Neural crest cell (in vitro differentiated cells): ENCODE measurements around the gene NFAM1. TPM values are rescaled to one million over a fixed set of nuclear protein-coding genes. Genes with fewer than 3 reads are reported as not detected.
A peak's percentile ranks its signal among the peaks of the same experiment; 100 is the strongest.

Source experiments
- DNase-seq: peaks from one replicate; pipeline ENCODE4 v3.0.0; 2021; ENCODE audit warnings: low read depth, mixed read lengths, low spot score
- H3K27ac Mint-ChIP-seq: one replicate; pipeline ENCODE4 v1.8.0; 2021; ENCODE audit warnings: mild to moderate bottlenecking, mixed read lengths; ENCODE audit not compliant: unreplicated experiment
- H3K27me3 Mint-ChIP-seq: 2 replicates; pipeline ENCODE4 v1.8.0; 2021; ENCODE audit warnings: low read depth, mild to moderate bottlenecking, mixed read lengths
- H3K36me3 Mint-ChIP-seq: 2 replicates; pipeline ENCODE4 v1.8.0; 2021; ENCODE audit warnings: low read depth, mild to moderate bottlenecking, mixed read lengths
- H3K4me1 Mint-ChIP-seq: 2 replicates; pipeline ENCODE4 v1.8.0; 2021; ENCODE audit warnings: mixed read lengths
- H3K4me3 Mint-ChIP-seq: one replicate; pipeline ENCODE4 v1.8.0; 2021; ENCODE audit warnings: mild to moderate bottlenecking, mixed read lengths
- H3K9me3 Mint-ChIP-seq: 2 replicates; pipeline ENCODE4 v1.8.0; 2021; ENCODE audit warnings: mixed read lengths
- total RNA-seq: library from RNA; stranded (reverse); gene quantifications from 2 replicates; pipeline ENCODE4 v1.2.1, GENCODE V29; 2021
- TF ChIP-seq, protein P1 (sequence below): fragments of 200-600 bp; sonication (generic); conservative IDR thresholded peaks from 2 replicates; pipeline ENCODE4 v1.5.0; 2021; ENCODE audit warnings: antibody characterized with exemption, mild to moderate bottlenecking

Gene NFAM1
- total RNA-seq, 1 donor from 2014 or later, result 0.07 TPM

DNA sequence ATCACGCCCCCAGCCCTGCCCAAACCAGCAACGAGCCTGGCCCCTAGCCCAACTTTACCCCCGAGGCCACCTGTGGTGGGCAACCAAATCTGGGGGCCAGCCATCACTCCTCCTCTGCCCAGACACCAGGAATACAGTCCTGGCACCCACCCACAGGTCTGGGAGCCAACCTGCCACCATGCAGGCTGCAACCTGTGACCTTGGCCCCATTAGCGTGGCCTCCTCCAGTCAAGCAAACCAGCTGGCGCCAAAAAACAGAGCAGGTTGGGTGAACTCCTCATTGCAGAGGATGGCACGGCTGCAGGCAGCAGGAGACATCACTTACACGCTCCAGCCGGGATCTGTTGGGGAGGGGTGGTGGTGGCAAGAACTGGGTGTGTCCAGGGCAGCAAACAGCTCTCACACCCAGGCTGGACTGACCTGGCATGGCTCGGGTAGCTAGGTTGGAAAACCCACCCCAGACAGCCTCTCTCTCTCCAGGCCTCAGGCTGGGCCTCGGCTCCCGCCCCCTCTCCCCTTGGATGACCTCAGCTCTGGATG, 96.3 kb downstream of the NFAM1 start:
- no peak for DNase-seq
- no peak overlapping the region for H3K27ac Mint-ChIP-seq
- H3K36me3 Mint-ChIP-seq, result no peaks in the 10 kb centered on the region
- peaks cover 4% of the 10 kb centered on the region for H3K27me3 Mint-ChIP-seq
- H3K9me3 Mint-ChIP-seq, result no peaks in the 10 kb centered on the region
- peaks cover 4% of the 10 kb centered on the region for H3K4me1 Mint-ChIP-seq
- H3K4me3 Mint-ChIP-seq, result no peak overlapping the region
- TF ChIP-seq, protein P1, sequence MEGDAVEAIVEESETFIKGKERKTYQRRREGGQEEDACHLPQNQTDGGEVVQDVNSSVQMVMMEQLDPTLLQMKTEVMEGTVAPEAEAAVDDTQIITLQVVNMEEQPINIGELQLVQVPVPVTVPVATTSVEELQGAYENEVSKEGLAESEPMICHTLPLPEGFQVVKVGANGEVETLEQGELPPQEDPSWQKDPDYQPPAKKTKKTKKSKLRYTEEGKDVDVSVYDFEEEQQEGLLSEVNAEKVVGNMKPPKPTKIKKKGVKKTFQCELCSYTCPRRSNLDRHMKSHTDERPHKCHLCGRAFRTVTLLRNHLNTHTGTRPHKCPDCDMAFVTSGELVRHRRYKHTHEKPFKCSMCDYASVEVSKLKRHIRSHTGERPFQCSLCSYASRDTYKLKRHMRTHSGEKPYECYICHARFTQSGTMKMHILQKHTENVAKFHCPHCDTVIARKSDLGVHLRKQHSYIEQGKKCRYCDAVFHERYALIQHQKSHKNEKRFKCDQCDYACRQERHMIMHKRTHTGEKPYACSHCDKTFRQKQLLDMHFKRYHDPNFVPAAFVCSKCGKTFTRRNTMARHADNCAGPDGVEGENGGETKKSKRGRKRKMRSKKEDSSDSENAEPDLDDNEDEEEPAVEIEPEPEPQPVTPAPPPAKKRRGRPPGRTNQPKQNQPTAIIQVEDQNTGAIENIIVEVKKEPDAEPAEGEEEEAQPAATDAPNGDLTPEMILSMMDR, result no peak

DNA sequence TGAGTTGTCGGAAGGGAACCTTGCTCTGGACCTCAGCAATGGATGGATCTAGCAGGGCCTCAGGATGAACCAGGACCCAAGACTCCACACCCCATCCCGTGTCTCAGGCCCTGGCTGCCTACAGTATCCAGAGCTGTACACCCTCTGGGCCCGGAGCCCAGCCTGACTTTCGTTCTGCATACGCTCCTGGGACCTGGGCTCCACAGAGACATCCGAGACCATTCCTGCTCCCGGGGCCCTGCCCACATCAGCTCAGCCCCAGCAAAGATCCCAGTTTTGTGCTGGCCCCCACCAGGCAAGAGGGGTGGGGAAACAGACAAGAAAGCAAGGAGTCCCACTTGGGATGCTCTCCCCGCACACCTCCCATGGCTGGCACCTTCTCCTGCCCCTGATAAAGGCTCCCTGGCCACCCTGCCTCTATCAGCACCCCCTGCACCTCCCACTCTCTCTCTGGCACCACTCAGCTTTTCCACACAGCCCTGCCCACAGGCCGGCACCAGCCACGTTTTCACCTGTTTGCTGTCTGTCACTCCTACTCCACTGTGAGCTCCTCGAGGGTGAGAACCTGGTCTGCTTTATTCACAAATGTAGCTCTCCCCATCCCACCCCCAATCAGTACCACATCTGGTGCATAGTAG, 97.2 kb downstream of the NFAM1 start:
- peaks cover 8% of the 10 kb centered on the region for H3K4me1 Mint-ChIP-seq
- H3K4me3 Mint-ChIP-seq, result no peak overlapping the region
- no peak for DNase-seq
- TF ChIP-seq, protein P1, result no peak
- no peak overlapping the region for H3K27ac Mint-ChIP-seq
- H3K36me3 Mint-ChIP-seq, result no peaks in the 10 kb centered on the region
- H3K27me3 Mint-ChIP-seq, result no peaks in the 10 kb centered on the region
- no peaks in the 10 kb centered on the region for H3K9me3 Mint-ChIP-seq

DNA sequence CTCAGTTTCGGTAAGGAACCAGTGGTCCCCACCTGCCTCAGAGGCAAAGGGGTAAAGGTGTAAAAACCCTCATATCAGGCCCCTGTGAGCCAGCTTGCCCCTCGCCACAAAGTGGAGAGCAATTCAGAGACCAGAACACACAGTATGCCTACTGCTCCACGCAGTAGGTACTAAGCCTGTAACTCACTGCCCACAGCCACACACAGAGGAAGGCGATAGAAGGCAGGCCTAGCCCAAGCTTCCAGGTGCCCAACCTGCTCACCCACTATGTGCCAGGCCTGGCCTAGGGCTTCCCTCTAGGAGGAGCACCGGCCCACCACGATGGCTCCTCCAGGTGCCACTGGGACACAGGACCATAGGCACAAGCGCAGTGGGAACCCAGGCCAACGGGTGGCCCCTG, 98.7 kb downstream of the NFAM1 start:
- no peak overlapping the region for H3K27ac Mint-ChIP-seq

DNA sequence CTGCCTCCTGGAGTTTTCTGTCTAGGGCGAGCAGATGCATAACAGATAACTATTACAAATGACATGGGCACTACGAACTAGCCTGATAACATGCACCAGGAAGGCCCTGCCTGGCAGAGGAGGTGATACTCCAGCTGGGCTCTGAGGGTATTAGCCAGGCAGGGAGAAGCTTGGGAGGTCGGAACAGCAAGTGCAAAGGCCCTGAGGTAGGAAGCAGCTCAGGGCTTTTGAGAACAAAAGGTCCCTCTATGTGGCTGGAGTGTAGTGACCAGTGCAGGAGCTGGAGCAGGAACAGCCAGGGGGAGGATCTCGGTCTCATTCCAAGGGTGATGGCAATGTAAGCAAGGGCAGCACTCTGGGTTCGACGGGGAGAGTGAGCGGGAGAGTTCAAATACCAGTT, 100.1 kb downstream of the NFAM1 start:
- Mint-ChIP-seq H3K36me3 (no peaks in the 10 kb centered on the region), H3K9me3 (no peaks in the 10 kb centered on the region), H3K4me1 (peaks cover 13% of the 10 kb centered on the region), H3K27ac (peak overlapping the region; percentile 45), H3K27me3 (no peaks in the 10 kb centered on the region), H3K4me3 (no peak overlapping the region)
- no peak for DNase-seq
- TF ChIP-seq, protein P1, result no peak

More for the DNA sequence above, 98.7 kb downstream of the NFAM1 start:
- no peak for DNase-seq
- Mint-ChIP-seq H3K27me3 (no peaks in the 10 kb centered on the region), H3K9me3 (no peaks in the 10 kb centered on the region), H3K36me3 (no peaks in the 10 kb centered on the region), H3K4me3 (no peak overlapping the region), H3K4me1 (peaks cover 13% of the 10 kb centered on the region)
- TF ChIP-seq, protein P1, result no peak

DNA sequence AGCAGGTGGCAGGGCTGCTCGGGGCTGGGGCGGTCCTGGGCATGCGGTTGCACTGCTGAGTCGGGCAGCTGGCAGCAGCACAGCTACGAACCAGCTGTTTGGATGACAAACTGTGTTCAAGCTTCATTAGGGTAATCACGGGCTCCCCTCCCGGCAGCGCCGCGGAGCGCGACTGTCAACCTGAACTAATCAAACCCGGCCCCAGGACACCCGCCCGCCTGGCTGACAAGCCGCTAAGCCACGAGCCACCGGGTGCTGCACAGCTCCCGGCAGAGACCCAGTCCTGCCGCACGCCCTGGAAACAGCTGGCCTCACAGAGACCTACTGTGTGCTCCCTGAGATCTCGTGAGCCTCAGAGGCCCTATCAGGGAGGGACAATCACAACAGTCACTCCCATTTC, 101.2 kb downstream of the NFAM1 start:
- TF ChIP-seq, protein P1, result no peak
- DNase-seq, result no peak
- Mint-ChIP-seq H3K9me3 (no peaks in the 10 kb centered on the region), H3K27ac (no peak overlapping the region), H3K36me3 (no peaks in the 10 kb centered on the region), H3K4me3 (no peak overlapping the region), H3K27me3 (no peaks in the 10 kb centered on the region), H3K4me1 (peaks cover 13% of the 10 kb centered on the region)

Other genes starting within 250 kb of the NFAM1 start
- gene TCF20, start 161.8 kb downstream of the NFAM1 start, total RNA-seq, result 65.0 and 67.5 TPM in 2 replicates
- 78.0 and 78.2 TPM in 2 replicates for gene RRP7A, start 87.4 kb upstream of the NFAM1 start, total RNA-seq
- gene SERHL2, start 121.6 kb upstream of the NFAM1 start, total RNA-seq, result 0.36 and 0.63 TPM in 2 replicates
- 110 and 114 TPM in 2 replicates for gene POLDIP3, start 182.5 kb upstream of the NFAM1 start, total RNA-seq
- 0.66 and 1.3 TPM in 2 replicates for gene ATP5MGL, start 208.2 kb upstream of the NFAM1 start, total RNA-seq
- 105 and 106 TPM in 2 replicates for gene CYB5R3, start 217.0 kb upstream of the NFAM1 start, total RNA-seq